Anterior cingulate cortex (tissue), 58 donors: ENCODE measurements around the gene ACTR2.
A peak's percentile ranks its signal among the peaks of the same experiment; 100 is the strongest.
"Not testable (repeated sequence)": the region's sequence is repeated elsewhere in the genome, so short reads cannot be mapped to it uniquely, and the experiment has no call there.

Source experiments
- DNase-seq, 58 donors: peaks; one replicate each; lab custom pipeline; 2025; lab: John Stamatoyannopoulos, UW

ACTR2 gene

DNA sequence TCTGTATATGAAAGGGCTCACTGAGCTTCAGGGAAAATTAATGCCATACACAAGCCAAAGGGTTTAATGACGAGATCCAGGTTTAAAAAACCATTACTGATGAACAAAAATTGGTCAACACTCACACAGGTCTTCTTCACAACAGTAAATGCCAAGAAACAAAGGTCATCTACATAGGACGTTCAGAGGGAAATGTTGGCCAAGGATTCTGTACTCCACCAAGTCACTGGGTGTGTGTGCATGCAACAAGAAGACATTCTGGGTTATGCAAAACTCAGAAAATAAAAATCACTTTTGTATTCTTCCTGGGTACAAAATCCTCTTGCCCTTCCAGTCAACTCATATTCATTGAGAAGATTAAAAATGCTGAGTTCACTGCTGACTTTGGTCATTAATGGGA, 78.3 kb downstream of the ACTR2 start:
- DNase-seq, result no peak

GRCh38 chr2:65309699-65310098, 82.1 kb downstream of the ACTR2 start:
- no peak for DNase-seq

- DNase-seq, result no peak
These were observed 83.4 kb downstream of the ACTR2 start for GRCh38 chr2:65311049-65311448.

DNA sequence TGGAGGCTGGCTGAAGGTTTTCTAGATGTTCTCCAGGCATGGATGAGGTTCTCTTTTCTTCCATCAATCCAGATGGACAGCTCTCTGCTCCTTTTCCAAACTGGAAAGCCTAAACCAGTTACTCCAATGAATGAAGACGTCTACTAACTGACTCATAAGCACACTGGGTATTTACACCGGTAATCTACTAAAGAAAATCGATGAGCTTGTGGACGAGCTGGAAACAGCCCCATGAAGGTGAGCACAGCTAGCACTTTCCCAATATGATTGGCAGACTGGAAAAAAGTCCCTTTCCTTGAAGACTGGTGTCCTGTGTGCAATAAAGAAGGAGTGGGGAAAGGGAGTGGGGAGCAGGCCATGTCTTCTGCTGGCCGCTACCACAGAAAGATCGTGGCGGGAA, 84.0 kb downstream of the ACTR2 start:
- DNase-seq, result no peak

DNA sequence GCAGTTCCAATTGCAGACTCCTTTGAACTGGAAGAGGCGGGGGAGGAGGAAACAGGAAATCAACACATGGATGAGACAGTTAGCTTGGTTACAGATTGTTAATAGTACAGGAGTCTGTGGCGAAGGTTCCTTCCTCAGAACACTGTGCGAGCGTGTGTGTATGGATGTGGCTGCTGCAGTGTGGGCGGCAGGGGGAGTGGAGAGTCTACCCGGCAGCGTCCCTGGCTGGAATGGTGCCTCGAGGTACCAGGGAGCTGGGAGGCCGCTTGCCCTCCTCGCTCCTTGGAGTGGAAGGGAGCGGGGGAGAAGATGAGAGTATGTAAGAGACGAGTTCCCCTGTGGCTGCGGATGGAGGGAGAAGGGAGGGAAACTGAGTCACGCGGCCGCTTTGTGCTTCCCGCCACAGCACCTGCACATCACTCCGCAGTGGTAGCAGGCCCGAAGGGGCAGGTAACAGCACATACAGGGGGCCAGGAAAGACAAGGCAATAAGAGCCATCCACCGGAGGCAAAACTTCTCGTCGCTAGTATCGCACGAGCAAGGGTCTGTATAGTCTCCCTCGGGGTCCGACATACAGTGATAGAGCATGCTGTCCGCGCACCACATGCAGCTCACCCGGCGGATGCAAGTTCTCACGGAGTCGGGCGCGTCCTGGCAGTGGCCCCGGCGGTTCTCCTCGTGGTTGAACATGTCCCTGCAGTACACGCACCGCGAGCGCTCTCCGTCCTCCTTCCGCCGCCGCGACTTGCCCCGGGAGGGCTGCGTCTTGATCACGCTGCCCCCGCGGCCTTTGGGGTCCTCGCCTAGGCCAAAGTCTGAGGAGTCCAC, 85.7 kb downstream of the ACTR2 start:
- DNase-seq, result peak in 12 of 58 donors; percentile 5 to 49 (median 20)

GRCh38 chr2:65313954-65314256, 86.3 kb downstream of the ACTR2 start:
- DNase-seq, result no peak

- no peak for DNase-seq
These were observed 87.3 kb downstream of the ACTR2 start for GRCh38 chr2:65314801-65315441.

- peak in 18 of 58 donors; percentile 5 to 56 (median 22) for DNase-seq
These were observed 88.4 kb downstream of the ACTR2 start for GRCh38 chr2:65316072-65316471.

- not testable (repeated sequence) for DNase-seq
These were observed 89.7 kb downstream of the ACTR2 start for GRCh38 chr2:65317351-65317750.

GRCh38 chr2:65317841-65318240, 90.2 kb downstream of the ACTR2 start:
- DNase-seq, result no peak

DNA sequence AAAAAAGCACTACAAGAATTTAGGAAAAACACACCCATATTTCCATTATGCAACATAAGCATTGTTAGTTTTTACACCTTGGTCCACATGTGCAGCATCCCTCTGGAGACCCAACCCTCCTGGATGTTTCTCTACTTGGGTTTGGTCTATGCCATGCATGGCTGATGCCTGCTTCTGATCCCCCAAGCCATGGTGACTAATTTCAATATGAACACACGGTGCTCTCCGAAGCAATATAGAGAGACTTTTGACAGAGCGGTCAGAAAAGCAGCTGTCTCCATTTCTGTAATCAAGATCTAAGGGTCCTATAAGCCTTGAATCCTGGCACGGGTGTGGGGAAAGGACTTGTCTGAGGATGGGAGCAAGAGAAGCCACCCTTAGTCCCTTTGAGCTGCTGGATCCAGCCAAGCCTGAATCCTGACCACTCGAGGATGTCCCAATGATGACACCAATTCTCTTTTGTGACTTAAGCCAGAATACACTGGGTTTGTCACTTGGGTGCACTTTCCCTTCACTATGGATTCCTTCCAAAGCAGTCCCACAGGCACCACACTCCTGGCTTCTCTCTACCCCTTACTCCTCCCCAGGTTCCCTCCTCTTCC, 91.5 kb downstream of the ACTR2 start:
- no peak for DNase-seq

DNA sequence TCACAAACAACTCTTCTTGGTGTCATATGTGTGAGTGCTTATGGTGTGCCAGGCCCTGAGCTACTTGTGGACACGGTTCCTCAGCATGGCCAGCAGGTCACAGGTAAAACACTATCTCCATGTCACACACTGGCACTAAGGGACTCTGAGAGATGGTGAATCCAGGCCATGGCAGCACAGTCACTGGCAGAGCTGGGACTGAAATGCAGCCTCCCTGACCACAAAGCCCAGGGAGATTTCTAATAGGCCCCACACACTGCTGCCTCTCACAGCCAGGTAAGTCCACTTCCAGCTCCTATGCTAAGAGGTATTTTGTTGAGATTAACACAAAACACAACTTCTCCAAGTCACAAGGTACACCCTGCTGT, 92.0 kb downstream of the ACTR2 start:
- no peak for DNase-seq

DNA sequence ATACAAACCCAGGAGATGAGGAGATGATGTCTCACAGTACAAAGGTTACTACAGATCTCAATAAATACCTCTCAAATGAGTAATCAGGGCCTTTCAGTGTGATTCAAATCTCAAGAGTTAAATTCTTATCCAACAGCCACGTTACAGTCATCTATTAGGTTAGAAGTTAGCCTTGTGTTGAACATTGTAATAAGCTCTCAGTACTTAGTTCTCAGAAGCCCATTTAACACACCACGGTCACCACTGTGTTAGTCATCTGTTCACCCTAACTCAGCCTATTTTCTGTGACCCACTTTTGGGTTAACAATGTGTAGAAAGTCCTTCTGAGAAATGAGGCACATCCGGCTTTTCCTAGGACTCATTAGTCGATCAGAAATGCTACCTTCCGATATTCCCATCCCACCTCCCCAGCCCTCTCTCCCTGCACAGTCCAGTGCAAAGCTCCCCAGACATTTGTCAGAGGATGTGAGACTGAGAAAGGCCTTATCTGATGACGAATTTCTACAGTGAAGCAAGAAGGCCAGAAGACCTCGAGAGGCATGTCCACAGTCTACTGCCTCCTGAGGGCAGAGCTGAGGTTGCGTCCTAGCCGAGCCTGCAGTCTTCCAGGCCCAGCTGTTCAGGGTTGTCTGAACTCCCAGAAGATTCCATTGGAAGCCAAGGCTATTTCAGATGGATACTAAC, 92.6 kb downstream of the ACTR2 start:
- no peak for DNase-seq
